HL-60/S4 (cell line): Measurements from ENCODE around the gene SMIM8.

Experiments used
- in situ Hi-C: fragments of 300-500 bp; cut with MboI; formaldehyde crosslinking; loops from 2 replicates; pipeline ENCODE4 v1.14.3; 2022; ENCODE audit warnings: low sequenced_read_pairs

SMIM8 gene

GRCh38 chr6:87382861-87383260 is 60.5 kb downstream of the SMIM8 start:
- in situ Hi-C loops = no loop called here

- in situ Hi-C loops = no loop called here
Observed at GRCh38 chr6:87384038-87384437, 61.6 kb downstream of the SMIM8 start.

DNA sequence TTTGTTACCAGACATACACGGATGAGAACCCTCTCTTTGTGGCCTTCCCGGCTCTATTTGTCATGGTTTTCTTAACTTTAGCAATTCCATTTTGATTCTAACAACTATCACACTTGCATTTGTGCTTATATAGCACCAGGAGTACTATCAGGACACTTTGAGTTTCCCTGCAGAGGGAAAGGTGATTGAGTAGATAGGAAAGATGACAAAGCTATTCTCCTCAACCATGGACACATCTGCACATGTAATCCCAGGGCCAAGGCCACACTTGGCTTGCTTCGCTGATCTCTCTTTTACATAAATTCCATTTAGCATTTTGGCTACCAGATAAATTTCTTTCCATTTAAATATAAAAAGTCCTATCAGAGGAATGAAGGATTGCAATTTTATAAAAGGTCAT is 62.1 kb downstream of the SMIM8 start:
- in situ Hi-C loops = no loop called here

DNA sequence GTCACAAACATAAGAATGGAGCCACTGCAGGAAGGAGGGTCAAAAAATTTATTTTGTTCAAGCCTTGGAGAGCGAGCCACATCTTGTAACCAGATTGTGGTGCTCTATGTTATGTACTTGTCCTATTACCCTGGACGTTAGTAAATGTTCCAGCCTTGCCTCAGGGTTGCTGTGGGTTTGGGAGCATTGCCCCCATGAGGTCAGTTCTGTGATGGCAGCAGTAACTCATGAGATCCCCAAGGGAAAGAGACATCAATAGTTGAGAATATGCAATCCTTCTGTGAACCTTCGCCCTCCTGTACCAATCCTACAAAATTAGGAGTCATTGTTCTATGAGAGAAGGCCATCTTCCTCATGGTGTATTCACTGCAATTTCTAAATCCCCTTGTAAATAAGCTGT is 68.9 kb downstream of the SMIM8 start:
- in situ Hi-C loops = no loop called here
